DND-41 (cell line): ENCODE measurements around the gene TP53RK.

ENCODE experiments used
- ATAC-seq: fragments of 200-7000 bp; cut with Tn5 transposase; 3 replicates; pipeline ENCODE4 v1.9.1; 2021; ENCODE audit warnings: low read depth; ENCODE audit not compliant: insufficient read depth
- DNase-seq: peaks from one replicate; pipeline ENCODE4 v3.0.0-alpha.2; 2020
- H2AFZ ChIP-seq: 2 replicates; pipeline ENCODE4 v1.6.0; 2012; ENCODE audit warnings: low read depth, low read length
- H3K27ac ChIP-seq: 2 replicates; pipeline ENCODE4 v1.5.1; 2012; ENCODE audit warnings: low read length, inconsistent platforms
- H3K27me3 ChIP-seq: fragments of 200-600 bp; sonication (generic); 2 replicates; pipeline ENCODE4 v1.6.0; 2012; ENCODE audit warnings: low read length, mild to moderate bottlenecking, inconsistent platforms; ENCODE audit not compliant: insufficient read depth, poor library complexity
- H3K36me3 ChIP-seq: 2 replicates; pipeline ENCODE4 v1.5.1; 2012; ENCODE audit warnings: low read length, inconsistent platforms; ENCODE audit not compliant: insufficient read depth
- H3K4me1 ChIP-seq: 2 replicates; pipeline ENCODE4 v1.5.1; 2012; ENCODE audit warnings: mild to moderate bottlenecking, low read length; ENCODE audit not compliant: insufficient read depth
- H3K4me2 ChIP-seq: 2 replicates; pipeline ENCODE4 v1.6.0; 2012; ENCODE audit warnings: mild to moderate bottlenecking, moderate library complexity, low read length, inconsistent platforms; ENCODE audit not compliant: insufficient read depth
- H3K4me3 ChIP-seq, 2 experiments: fragments of 200-600 bp in 1 of 2; shearing (Covaris generic) in 1 of 2; 2 replicates each; pipeline ENCODE4 v1.5.1; 2012 to 2016; ENCODE audit warnings: inconsistent platforms in 2 of 2, low read length in 2 of 2, mild to moderate bottlenecking in 2 of 2, low read depth in 1 of 2, moderate library complexity in 1 of 2
- H3K79me2 ChIP-seq: 2 replicates; pipeline ENCODE4 v1.6.0; 2012; ENCODE audit warnings: low read length, inconsistent platforms; ENCODE audit not compliant: insufficient read depth
- H3K9ac ChIP-seq: 2 replicates; pipeline ENCODE4 v1.6.0; 2012; ENCODE audit warnings: low read depth, mild to moderate bottlenecking, inconsistent platforms, low read length, moderate library complexity
- H3K9me3 ChIP-seq: 2 replicates; pipeline ENCODE4 v1.5.1; 2012; ENCODE audit warnings: low read length, moderate library complexity, mild to moderate bottlenecking, inconsistent platforms; ENCODE audit not compliant: insufficient read depth, severe bottlenecking
- H4K20me1 ChIP-seq: 2 replicates; pipeline ENCODE4 v1.6.0; 2012; ENCODE audit warnings: low read length; ENCODE audit not compliant: insufficient read depth
- CTCF ChIP-seq: IDR thresholded peaks from 2 replicates; pipeline ENCODE4 v1.5.1; 2012; ENCODE audit warnings: borderline replicate concordance, low read length, moderate library complexity, mild to moderate bottlenecking; ENCODE audit not compliant: poor library complexity, severe bottlenecking; ENCODE audit errors: extremely low read depth
- EZH2 ChIP-seq: IDR thresholded peaks from 3 replicates; pipeline ENCODE4 v1.6.1; 2012; ENCODE audit warnings: borderline replicate concordance, low read depth, mild to moderate bottlenecking, moderate library complexity, low read length, inconsistent platforms; ENCODE audit not compliant: severe bottlenecking

Gene TP53RK

DNA sequence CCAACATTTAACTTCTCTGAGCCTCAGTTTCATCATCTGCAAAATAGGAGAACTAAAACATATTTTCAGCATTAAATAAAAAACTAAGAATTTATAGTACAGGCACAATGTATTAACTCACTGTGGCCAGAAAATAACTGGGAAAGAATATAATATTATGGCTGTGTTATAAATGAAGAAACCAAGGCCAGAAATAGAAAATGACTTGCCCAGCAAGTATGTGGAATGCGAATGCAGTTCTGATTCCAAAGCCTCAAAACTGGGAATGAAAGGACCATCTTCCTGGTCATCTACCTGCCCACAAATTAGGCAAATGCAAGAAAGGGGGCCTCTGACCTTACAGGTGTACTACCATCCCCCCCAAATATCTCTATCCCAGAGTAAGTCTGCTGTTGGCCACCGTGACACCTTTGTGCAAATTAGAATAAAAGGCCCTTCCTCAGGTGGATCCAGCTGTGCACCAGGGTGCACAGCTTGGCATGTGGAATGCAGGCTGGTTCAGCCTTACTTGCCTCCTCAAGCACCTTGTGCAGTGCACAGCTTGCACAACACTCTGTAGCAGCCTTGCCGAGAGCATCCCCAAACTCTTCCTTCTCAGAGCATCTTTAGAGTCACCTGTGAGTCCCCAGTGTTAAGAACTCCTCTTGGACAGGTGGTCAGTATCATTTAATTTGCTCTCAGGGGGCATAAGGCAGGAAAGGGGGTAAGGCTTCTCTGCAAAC, 42.4 kb downstream of the TP53RK start:
- Histone ChIP-seq H3K4me3 (no peak overlapping the region), H3K79me2 (no peaks in the 10 kb centered on the region), H3K4me2 (no peak overlapping the region), H3K27me3 (peaks cover 3% of the 10 kb centered on the region), H4K20me1 (no peaks in the 10 kb centered on the region), H3K36me3 (no peaks in the 10 kb centered on the region), H3K9me3 (no peaks in the 10 kb centered on the region), H3K9ac (no peak overlapping the region), H3K27ac (no peak overlapping the region), H2AFZ (no peak overlapping the region), H3K4me1 (no peaks in the 10 kb centered on the region)
- no peak for ATAC-seq
- TF ChIP-seq EZH2 (no peak), CTCF (no peak)
- DNase-seq: no peak

DNA sequence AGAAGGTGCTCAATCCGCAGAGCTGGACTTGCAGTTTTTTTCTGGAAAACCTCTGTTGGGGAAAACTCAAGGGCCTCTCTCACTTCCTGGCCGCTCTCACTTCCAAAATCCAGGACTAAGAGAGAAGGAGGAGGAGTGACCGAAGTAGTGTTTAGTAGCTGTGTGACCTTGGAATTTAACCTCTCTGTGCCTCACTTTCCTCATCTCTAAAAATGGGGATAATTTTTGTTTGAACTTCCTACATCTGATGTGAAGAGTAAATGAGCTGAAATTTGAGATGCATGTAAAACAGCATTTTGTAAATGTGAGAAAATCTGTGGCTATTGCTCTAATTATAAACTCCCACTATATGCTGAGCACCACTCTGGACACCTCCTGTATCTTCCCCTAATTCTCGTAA, 43.1 kb downstream of the TP53RK start:
- no peak overlapping the region for H2AFZ ChIP-seq
- no peak for TF ChIP-seq EZH2
- TF ChIP-seq CTCF: no peak
- no peaks in the 10 kb centered on the region for H3K36me3 ChIP-seq
- no peaks in the 10 kb centered on the region for H3K9me3 ChIP-seq
- H3K9ac ChIP-seq: no peak overlapping the region
- H3K4me3 ChIP-seq: no peak overlapping the region
- no peaks in the 10 kb centered on the region for H3K79me2 ChIP-seq
- peaks cover 3% of the 10 kb centered on the region for H3K27me3 ChIP-seq
- ATAC-seq: no peak
- H3K27ac ChIP-seq: no peak overlapping the region
- no peaks in the 10 kb centered on the region for H3K4me1 ChIP-seq
- DNase-seq: no peak
- H3K4me2 ChIP-seq: no peak overlapping the region
- no peaks in the 10 kb centered on the region for H4K20me1 ChIP-seq

GRCh38 chr20:46644733-46645132, 44.5 kb downstream of the TP53RK start:
- Histone ChIP-seq H3K4me1 (no peaks in the 10 kb centered on the region), H3K9ac (no peak overlapping the region), H3K27me3 (peaks cover 11% of the 10 kb centered on the region), H3K9me3 (no peaks in the 10 kb centered on the region), H3K27ac (no peak overlapping the region), H3K36me3 (no peaks in the 10 kb centered on the region), H2AFZ (no peak overlapping the region), H3K4me3 (no peak overlapping the region), H4K20me1 (no peaks in the 10 kb centered on the region; the same call in 1 of the 2 replicates), H3K79me2 (no peaks in the 10 kb centered on the region), H3K4me2 (no peak overlapping the region)
- no peak for ATAC-seq
- no peak for DNase-seq
- TF ChIP-seq CTCF (no peak), EZH2 (no peak)
